BLaER1 treated with 17β-estradiol and CSF1 and Interleukin-3, amounts not matched to agents 10 nM and 100 nM (cell line): ENCODE measurements around the gene RPL39.
"Not testable (repeated sequence)": the region's sequence is repeated elsewhere in the genome, so short reads cannot be mapped to it uniquely, and the experiment has no call there.

Experiments
- H3K27ac ChIP-seq, 11 experiments: shearing (Covaris generic); formaldehyde crosslinking; 2 replicates each; pipeline ENCODE4 v1.8.1; 2022
- H3K27me3 ChIP-seq, 11 experiments: shearing (Covaris generic); formaldehyde crosslinking; 2 replicates each; pipeline ENCODE4 v1.8.1; 2022
- H3K36me3 ChIP-seq, 11 experiments: shearing (Covaris generic); formaldehyde crosslinking; 2 replicates each; pipeline ENCODE4 v1.8.1; 2022
- H3K4me1 ChIP-seq, 10 experiments: shearing (Covaris generic); formaldehyde crosslinking; 2 replicates each; pipeline ENCODE4 v1.8.1; 2022
- H3K4me2 ChIP-seq, 11 experiments: shearing (Covaris generic); formaldehyde crosslinking; 2 replicates each; pipeline ENCODE4 v1.8.1; 2022
- H3K4me3 ChIP-seq, 10 experiments: shearing (Covaris generic); formaldehyde crosslinking; 2 replicates each; pipeline ENCODE4 v1.8.1; 2022
- H3K9ac ChIP-seq, 11 experiments: shearing (Covaris generic); formaldehyde crosslinking; 2 replicates each; pipeline ENCODE4 v1.8.1; 2022
- H3K9me3 ChIP-seq, 11 experiments: shearing (Covaris generic); formaldehyde crosslinking; replicated peaks in 1 of 11; 2 replicates each; pipeline ENCODE4 v1.8.1; 2022
- H4K20me1 ChIP-seq, 11 experiments: shearing (Covaris generic); formaldehyde crosslinking; 2 replicates each; pipeline ENCODE4 v1.8.1; 2022
- Cebpa-rat ChIP-seq, 11 experiments: shearing (Covaris generic); IDR thresholded peaks; 2 replicates each; pipeline ENCODE4 v1.8.1; 2022

The RPL39 gene

DNA sequence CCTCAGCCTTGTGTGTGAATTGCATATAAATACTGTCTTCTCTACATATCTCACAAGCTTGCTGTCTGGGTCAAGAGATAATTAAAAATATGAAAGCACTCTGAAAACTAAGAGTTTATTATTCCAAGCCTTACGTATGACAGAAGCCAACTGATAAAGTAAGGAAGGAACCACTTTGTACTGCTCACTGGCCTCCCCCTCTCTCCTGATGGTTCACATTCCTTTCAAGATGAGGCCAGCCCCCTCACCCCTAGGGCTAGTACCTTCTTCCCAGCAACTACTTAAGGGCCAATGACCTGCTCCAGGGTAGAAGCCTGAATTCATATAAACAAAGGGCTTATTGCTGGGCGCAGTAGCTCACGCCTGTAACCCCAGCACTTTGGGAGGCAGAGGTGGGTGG is 38.4 kb downstream of the RPL39 start:
- Histone ChIP-seq H3K9me3 (peaks cover 0 to 15% (median 0%) of the 10 kb centered on the region in 11 experiments; a peak in 6 of 22 replicates), H4K20me1 (no peaks in the 10 kb centered on the region), H3K4me2 (no peak overlapping the region)

DNA sequence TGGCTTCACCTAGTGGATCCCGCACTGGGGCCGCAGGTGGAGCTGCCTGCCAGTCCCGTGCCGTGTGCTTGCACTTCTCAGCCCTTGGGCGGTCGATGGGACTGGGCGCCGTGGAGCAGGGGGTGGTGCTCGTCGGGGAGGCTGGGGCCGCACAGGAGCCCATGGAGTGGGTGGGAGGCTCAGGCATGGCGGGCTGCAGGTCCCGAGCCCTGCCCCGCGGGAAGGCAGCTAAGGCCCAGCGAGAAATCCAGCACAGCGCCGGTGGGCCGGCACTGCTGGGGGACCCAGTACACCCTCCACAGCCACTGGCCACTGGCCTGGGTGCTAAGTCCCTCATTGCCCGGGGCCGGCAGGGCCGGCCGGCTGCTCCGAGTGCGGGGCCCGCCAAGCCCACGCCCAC is 40.7 kb downstream of the RPL39 start:
- Histone ChIP-seq H3K9me3 (peaks cover 0 to 15% (median 0%) of the 10 kb centered on the region in 11 experiments; a peak in 6 of 22 replicates), H3K4me1 (peaks cover 16 to 29% (median 23%) of the 10 kb centered on the region in 10 experiments)
- not testable (repeated sequence) for H3K4me3 ChIP-seq, H4K20me1 ChIP-seq, H3K36me3 ChIP-seq, H3K4me2 ChIP-seq, H3K9ac ChIP-seq, H3K27me3 ChIP-seq, H3K27ac ChIP-seq

More for the DNA sequence above, 38.4 kb downstream of the RPL39 start:
- no peak overlapping the region for H3K9ac ChIP-seq
- no peak overlapping the region for H3K4me3 ChIP-seq
- no peaks in the 10 kb centered on the region for H3K36me3 ChIP-seq
- H3K27me3 ChIP-seq, result no peaks in the 10 kb centered on the region
- TF ChIP-seq Cebpa-rat (IDR thresholded peaks at IDR 0.05), result no peak
- H3K4me1 ChIP-seq, result peaks cover 36 to 51% (median 46%) of the 10 kb centered on the region in 10 experiments
- H3K27ac ChIP-seq, result peak overlapping the region in 4 of 11 experiments; percentile 16 to 38 (median 20); a peak in 2 of 22 replicates

DNA sequence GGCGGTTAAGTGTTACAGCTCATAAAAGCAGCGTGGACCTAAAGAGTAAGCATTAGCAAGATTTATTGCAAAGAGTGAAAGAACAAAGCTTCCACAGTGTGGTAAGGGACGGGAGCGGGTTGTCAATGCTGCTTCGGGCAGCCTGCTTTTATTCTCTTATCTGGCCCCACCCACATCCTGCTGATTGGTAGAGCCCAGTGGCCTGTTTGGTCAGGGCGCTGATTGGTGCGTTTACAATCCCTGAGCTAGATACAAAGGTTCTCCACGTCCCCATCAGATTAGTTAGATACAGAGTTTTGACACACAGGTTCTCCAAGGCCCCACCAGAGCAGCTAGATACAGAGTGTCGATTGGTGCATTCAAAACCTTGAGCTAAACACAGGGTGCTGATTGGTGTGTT is 41.3 kb downstream of the RPL39 start:
- peaks cover 0 to 15% (median 0%) of the 10 kb centered on the region in 11 experiments; a peak in 6 of 22 replicates for H3K9me3 ChIP-seq

GRCh38 chrX:119745283-119745848 is 46.1 kb downstream of the RPL39 start:
- no peaks in the 10 kb centered on the region for H3K27me3 ChIP-seq
- no peak overlapping the region for H3K27ac ChIP-seq
- no peak overlapping the region for H3K4me3 ChIP-seq
- no peaks in the 10 kb centered on the region for H4K20me1 ChIP-seq
- no peaks in the 10 kb centered on the region for H3K36me3 ChIP-seq
- no peak overlapping the region for H3K9ac ChIP-seq
- peaks cover 0 to 15% (median 0%) of the 10 kb centered on the region in 11 experiments; a peak in 4 of 22 replicates for H3K9me3 ChIP-seq
- no peak overlapping the region for H3K4me2 ChIP-seq
- TF ChIP-seq Cebpa-rat (IDR thresholded peaks at IDR 0.05), result no peak
- no peaks in the 10 kb centered on the region for H3K4me1 ChIP-seq

More for the DNA sequence above, 41.3 kb downstream of the RPL39 start:
- H3K4me1 ChIP-seq, result peaks cover 10 to 23% (median 17%) of the 10 kb centered on the region in 10 experiments
- not testable (repeated sequence) for H3K27me3 ChIP-seq, H3K9ac ChIP-seq, H3K27ac ChIP-seq, H3K36me3 ChIP-seq, H4K20me1 ChIP-seq, H3K4me3 ChIP-seq, H3K4me2 ChIP-seq

GRCh38 chrX:119738742-119739141 is 52.7 kb downstream of the RPL39 start:
- H3K27me3 ChIP-seq, result no peaks in the 10 kb centered on the region

More at GRCh38 chrX:119738742-119739141, 52.7 kb downstream of the RPL39 start:
- Histone ChIP-seq H3K4me1 (peaks cover 13 to 30% (median 20%) of the 10 kb centered on the region in 10 experiments), H4K20me1 (no peaks in the 10 kb centered on the region), H3K9me3 (peaks cover 0 to 8% (median 0%) of the 10 kb centered on the region in 11 experiments; a peak in 2 of 22 replicates), H3K4me3 (no peak overlapping the region), H3K9ac (no peak overlapping the region), H3K4me2 (no peak overlapping the region), H3K27ac (no peak overlapping the region), H3K36me3 (no peaks in the 10 kb centered on the region)
- no peak for TF ChIP-seq Cebpa-rat (IDR thresholded peaks at IDR 0.05)
